Glutamatergic neuron (in vitro differentiated cells): ENCODE data around the gene ZMYND10. TPM values are rescaled to one million over a fixed set of nuclear protein-coding genes. Genes with fewer than 3 reads are reported as not detected.

Experiments
- DNase-seq: peaks from one replicate; pipeline ENCODE4 v3.0.0; 2022
- H3K27ac Mint-ChIP-seq: one replicate; pipeline ENCODE4 v1.8.0; 2020; ENCODE audit warnings: mild to moderate bottlenecking, mixed read lengths, inconsistent platforms; ENCODE audit not compliant: unreplicated experiment
- H3K27me3 Mint-ChIP-seq: one replicate; pipeline ENCODE4 v1.8.0; 2020; ENCODE audit warnings: mild to moderate bottlenecking, moderate library complexity, mixed read lengths, inconsistent platforms; ENCODE audit not compliant: unreplicated experiment
- H3K36me3 Mint-ChIP-seq: one replicate; pipeline ENCODE4 v1.8.0; 2020; ENCODE audit warnings: mild to moderate bottlenecking, mixed read lengths, inconsistent platforms; ENCODE audit not compliant: unreplicated experiment
- H3K4me1 Mint-ChIP-seq: one replicate; pipeline ENCODE4 v1.8.0; 2020; ENCODE audit warnings: mild to moderate bottlenecking, low read depth, mixed read lengths, inconsistent platforms; ENCODE audit not compliant: unreplicated experiment
- H3K4me3 Mint-ChIP-seq: one replicate; pipeline ENCODE4 v1.8.0; 2020; ENCODE audit warnings: mild to moderate bottlenecking, mixed read lengths, inconsistent platforms; ENCODE audit not compliant: unreplicated experiment
- H3K9me3 Mint-ChIP-seq: one replicate; pipeline ENCODE4 v1.8.0; 2020; ENCODE audit warnings: mild to moderate bottlenecking, moderate library complexity, mixed read lengths, inconsistent platforms; ENCODE audit not compliant: unreplicated experiment
- CTCF ChIP-seq: fragments of 200-600 bp; sonication (generic); IDR thresholded peaks from one replicate; pipeline ENCODE4 v1.5.0; 2021; ENCODE audit not compliant: partially characterized antibody, unreplicated experiment
- total RNA-seq: library from RNA; stranded (reverse); fragmentation: NEBNext Ultra II Directional; extraction: Animal tissue kit (Norgen Biotek cat#: 25700); gene quantifications from one replicate; pipeline ENCODE4 v1.2.1, GENCODE V29; 2021; ENCODE audit not compliant: unreplicated experiment

The ZMYND10 gene
- total RNA-seq, 1 donor from 2014 or later: 1.3 TPM

- H3K27ac Mint-ChIP-seq: peak overlapping the region; percentile 98
- no peak for TF ChIP-seq CTCF
- peak overlapping the region; percentile 100 for H3K4me3 Mint-ChIP-seq
- peaks cover 21% of the 10 kb centered on the region for H3K9me3 Mint-ChIP-seq
- DNase-seq: no peak
- peaks cover 4% of the 10 kb centered on the region for H3K36me3 Mint-ChIP-seq
- peaks cover 26% of the 10 kb centered on the region for H3K27me3 Mint-ChIP-seq
- H3K4me1 Mint-ChIP-seq: peaks cover 29% of the 10 kb centered on the region
These were observed 8.9 kb downstream of the ZMYND10 start for GRCh38 chr3:50336452-50337174.

DNA sequence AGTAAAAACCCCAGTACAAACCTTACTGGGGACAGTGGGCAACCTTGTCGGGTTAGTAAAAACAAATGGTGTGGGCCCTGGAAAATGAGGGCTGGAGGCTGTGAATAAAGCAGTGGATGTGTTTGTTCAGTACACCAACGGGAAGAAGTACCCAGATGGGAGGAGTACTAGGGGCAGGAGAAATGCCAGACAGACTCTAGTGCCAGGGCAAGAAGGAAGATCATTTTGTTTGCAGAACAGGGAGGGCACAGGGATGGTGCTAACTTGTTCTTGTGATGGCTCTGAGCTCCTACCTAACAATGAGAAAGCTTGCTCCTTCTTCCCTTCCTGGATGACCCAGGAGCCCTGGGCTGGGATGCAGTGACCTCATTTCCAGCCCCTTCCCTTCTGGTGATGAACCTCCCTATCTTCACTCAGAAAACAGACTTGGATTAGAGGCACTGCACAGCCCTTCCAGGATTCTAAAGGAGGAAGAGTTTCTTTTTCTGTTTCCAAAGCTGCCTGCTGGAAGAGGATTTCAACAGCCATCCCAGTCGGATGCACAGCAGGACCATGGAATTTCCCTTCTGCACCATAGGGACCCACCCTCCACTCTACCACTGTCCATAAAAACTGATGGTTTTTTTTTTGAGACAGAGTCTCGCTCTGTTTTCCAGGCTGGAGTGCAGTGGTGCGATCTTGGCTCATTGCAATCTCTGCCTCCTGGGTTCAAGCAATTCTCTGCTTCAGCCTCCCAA is 11.0 kb downstream of the ZMYND10 start:
- TF ChIP-seq CTCF: no peak
- peak overlapping the region; percentile 76 for H3K4me3 Mint-ChIP-seq
- peaks cover 17% of the 10 kb centered on the region for H3K9me3 Mint-ChIP-seq
- no peak for DNase-seq
- H3K36me3 Mint-ChIP-seq: peaks cover under 1% of the 10 kb centered on the region
- peaks cover 16% of the 10 kb centered on the region for H3K27me3 Mint-ChIP-seq
- peak overlapping the region; percentile 82 for H3K27ac Mint-ChIP-seq
- H3K4me1 Mint-ChIP-seq: peaks cover 26% of the 10 kb centered on the region

DNA sequence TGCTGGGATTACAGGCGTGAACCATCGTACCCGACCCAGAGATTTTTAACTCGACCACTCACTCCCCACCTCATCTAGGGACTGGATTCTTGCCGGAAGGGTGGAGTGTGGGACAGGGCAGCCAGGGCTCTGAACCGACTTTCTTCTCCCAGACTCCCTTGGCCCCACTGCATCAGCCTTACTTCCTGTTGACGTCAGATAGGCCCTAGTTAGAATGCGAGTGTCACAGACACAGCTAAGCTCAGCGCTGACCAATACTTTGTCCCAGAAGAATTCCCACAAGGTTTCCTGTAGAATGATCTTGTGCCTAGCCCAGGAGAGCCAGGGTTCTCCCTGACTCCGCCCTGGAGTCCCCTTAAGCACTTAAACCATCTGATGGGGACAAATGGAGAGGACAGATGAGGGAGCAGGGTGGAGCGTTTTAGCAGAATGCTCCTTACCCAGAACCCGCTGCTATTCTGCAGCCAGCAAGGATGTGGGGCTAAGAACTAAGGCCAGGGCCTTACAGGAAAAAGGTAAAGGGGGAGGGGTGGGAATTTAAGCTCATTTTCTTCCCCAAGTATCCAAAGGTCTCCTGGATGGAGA is 11.7 kb downstream of the ZMYND10 start:
- Mint-ChIP-seq H3K36me3 (no peaks in the 10 kb centered on the region), H3K9me3 (peaks cover 15% of the 10 kb centered on the region), H3K4me1 (peaks cover 22% of the 10 kb centered on the region), H3K4me3 (peak overlapping the region; percentile 76), H3K27ac (peak overlapping the region; percentile 82), H3K27me3 (peaks cover 12% of the 10 kb centered on the region)
- TF ChIP-seq CTCF: no peak
- no peak for DNase-seq

DNA sequence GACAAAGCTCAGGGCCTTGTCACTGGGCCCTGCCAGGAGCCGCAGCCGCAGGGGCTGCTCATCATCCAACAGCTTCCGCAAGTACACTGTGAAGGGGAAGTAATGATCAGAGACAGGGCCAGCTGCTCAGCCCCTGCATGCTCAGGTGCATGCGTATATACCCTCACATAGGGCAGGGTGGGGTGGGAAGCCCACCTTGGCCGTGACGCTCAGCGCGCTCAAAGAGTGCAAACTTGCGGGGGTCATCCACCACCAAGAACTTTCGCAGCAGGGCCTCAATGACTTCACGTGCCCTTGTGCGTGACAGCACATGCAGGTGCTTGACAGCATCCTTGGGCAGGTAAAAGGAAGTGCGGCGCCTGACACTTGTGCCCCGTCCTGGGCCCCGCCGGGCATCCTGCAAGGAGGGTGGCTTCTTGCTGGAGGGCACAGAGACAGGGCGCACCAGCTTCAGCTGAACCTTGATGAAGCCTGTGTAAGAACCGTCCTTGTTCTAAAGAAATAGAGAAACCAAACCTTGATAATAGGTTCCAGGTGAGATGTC is 14.1 kb downstream of the ZMYND10 start:
- H3K4me1 Mint-ChIP-seq: peaks cover 16% of the 10 kb centered on the region
- DNase-seq: no peak
- H3K27ac Mint-ChIP-seq: no peak overlapping the region
- H3K4me3 Mint-ChIP-seq: no peak overlapping the region
- no peak for TF ChIP-seq CTCF
- H3K36me3 Mint-ChIP-seq: no peaks in the 10 kb centered on the region
- peaks cover 6% of the 10 kb centered on the region for H3K9me3 Mint-ChIP-seq
- H3K27me3 Mint-ChIP-seq: peaks cover 4% of the 10 kb centered on the region

DNA sequence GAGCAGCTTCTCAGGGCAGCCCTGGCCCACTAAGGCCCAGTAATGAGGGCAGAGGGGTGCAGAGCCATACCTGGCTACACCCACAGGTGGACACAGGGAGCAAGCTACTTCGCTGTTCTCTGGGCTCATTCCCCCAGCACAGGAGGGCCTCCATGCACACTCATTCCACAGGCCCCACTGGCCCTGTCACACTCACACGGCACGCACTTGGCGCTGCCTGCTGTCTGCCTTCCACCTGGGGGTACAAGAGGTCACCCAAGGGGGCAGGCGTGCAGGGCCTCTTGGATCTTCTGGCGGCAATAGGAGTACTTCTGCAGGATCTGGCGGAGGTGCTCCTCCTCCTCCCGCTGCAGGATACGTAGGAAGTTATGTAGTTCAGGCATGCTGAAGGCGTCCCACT is 15.2 kb downstream of the ZMYND10 start:
- DNase-seq: no peak
- H3K4me1 Mint-ChIP-seq: peaks cover 10% of the 10 kb centered on the region
- H3K27me3 Mint-ChIP-seq: no peaks in the 10 kb centered on the region
- peaks cover 3% of the 10 kb centered on the region for H3K9me3 Mint-ChIP-seq
- no peak overlapping the region for H3K4me3 Mint-ChIP-seq
- no peaks in the 10 kb centered on the region for H3K36me3 Mint-ChIP-seq
- no peak overlapping the region for H3K27ac Mint-ChIP-seq
- TF ChIP-seq CTCF: no peak
